ENCODE results near the gene SOD3. TPM values are rescaled to one million over a fixed set of nuclear protein-coding genes. Genes with fewer than 3 reads are reported as not detected.

SOD3 gene
- total RNA-seq, 1 experiment from 2014 or later: 4.1 TPM

GRCh38 chr4:24768006-24768405 is 27.4 kb upstream of the SOD3 start (continued):
- no peak for TF ChIP-seq ZNF281 (CRISPR knock-in tag; IDR thresholded peaks at IDR 0.05)
- TF ChIP-seq CREB1 (CRISPR knock-in tag; IDR thresholded peaks at IDR 0.05): no peak

GRCh38 chr4:24768604-24769003 is 26.8 kb upstream of the SOD3 start:
- no peak for TF ChIP-seq ATF2 (CRISPR knock-in tag; IDR thresholded peaks at IDR 0.05; ENCODE audit: borderline replicate concordance, low read depth)
- TF ChIP-seq E2F4 (CRISPR knock-in tag; IDR thresholded peaks at IDR 0.05; ENCODE audit: borderline replicate concordance, low read depth): no peak
- TF ChIP-seq MLX (CRISPR knock-in tag; IDR thresholded peaks at IDR 0.05): no peak
- TF ChIP-seq ATF1 (CRISPR knock-in tag; IDR thresholded peaks at IDR 0.05): no peak
- TF ChIP-seq OVOL2 (CRISPR knock-in tag; IDR thresholded peaks at IDR 0.05; ENCODE audit: borderline replicate concordance): no peak
- no peak for TF ChIP-seq EMX1 (CRISPR knock-in tag; IDR thresholded peaks at IDR 0.05)
- no peak for TF ChIP-seq ERG (CRISPR knock-in tag; IDR thresholded peaks at IDR 0.05)
- TF ChIP-seq KAT7 (CRISPR knock-in tag; IDR thresholded peaks at IDR 0.05; ENCODE audit: borderline replicate concordance): no peak
- Mint-ChIP-seq H3K4me1 (peaks cover 21% of the 10 kb centered on the region), H3K4me3 (no peak overlapping the region), H3K9me3 (peaks cover 14% of the 10 kb centered on the region), H3K27ac (no peak overlapping the region), H3K27me3 (ENCODE audit: low read depth) (no peaks in the 10 kb centered on the region), H3K36me3 (no peaks in the 10 kb centered on the region)
- ChIA-PET POLR2A (interaction anchor here (1.2 kb wide), 1 partner anchor 11 kb away, joined by 4 read pairs; no protein-coding TSS in a partner anchor), CTCF (no interaction called here)
- DNase-seq (ENCODE audit: low spot score) (no peak), ATAC-seq (no peak)

GRCh38 chr4:24769571-24769970 is 25.8 kb upstream of the SOD3 start:
- Mint-ChIP-seq H3K27ac (no peak overlapping the region), H3K36me3 (no peaks in the 10 kb centered on the region), H3K27me3 (ENCODE audit: low read depth) (no peaks in the 10 kb centered on the region), H3K9me3 (peaks cover 14% of the 10 kb centered on the region), H3K4me3 (no peak overlapping the region), H3K4me1 (peaks cover 21% of the 10 kb centered on the region)
- no peak for DNase-seq (ENCODE audit: low spot score)
- TF ChIP-seq GRHL2 (CRISPR knock-in tag; IDR thresholded peaks at IDR 0.05; ENCODE audit: insufficient replicate concordance, severe bottlenecking): no peak
- TF ChIP-seq STAT6 (CRISPR knock-in tag; conservative IDR thresholded peaks at IDR 0.05; ENCODE audit: low read depth): no peak
- no peak for TF ChIP-seq RELA (CRISPR knock-in tag; IDR thresholded peaks at IDR 0.05; ENCODE audit: borderline replicate concordance)
- no peak for TF ChIP-seq ZNF671 (CRISPR knock-in tag; IDR thresholded peaks at IDR 0.05)
- TF ChIP-seq SP1 (CRISPR knock-in tag; conservative IDR thresholded peaks at IDR 0.05): no peak
- no peak for TF ChIP-seq TCF7 (CRISPR knock-in tag; IDR thresholded peaks at IDR 0.05; ENCODE audit: low read depth)
- TF ChIP-seq ZBTB43 (CRISPR knock-in tag; IDR thresholded peaks at IDR 0.05): no peak
- TF ChIP-seq MXD4 (CRISPR knock-in tag; IDR thresholded peaks at IDR 0.05; ENCODE audit: borderline replicate concordance): no peak
- TF ChIP-seq ZMAT4 (CRISPR knock-in tag; IDR thresholded peaks at IDR 0.05): no peak
- no peak for TF ChIP-seq ZNF396 (CRISPR knock-in tag; IDR thresholded peaks at IDR 0.05; ENCODE audit: borderline replicate concordance)
- no peak for TF ChIP-seq NR2C2 (CRISPR knock-in tag; IDR thresholded peaks at IDR 0.05)
- no peak for ATAC-seq
- CTCF ChIA-PET: interaction anchor here (1.0 kb wide), 1 partner anchor 34 kb away, joined by 5 read pairs; no protein-coding TSS in a partner anchor
- POLR2A ChIA-PET: interaction anchor here (1.2 kb wide), 1 partner anchor 10 kb away, joined by 4 read pairs; no protein-coding TSS in a partner anchor
